MCF 10A (cell line): ENCODE results near the gene MYMK. TPM values are rescaled to one million over a fixed set of nuclear protein-coding genes. Genes with fewer than 3 reads are reported as not detected.

Source experiments
- BruUV-seq: library from RNA; stranded (reverse); fragments of 400-500 nt; replicated peaks from 2 replicates; lab custom pipeline; 2021; lab: Mats Ljungman, UMichigan
- CTCF ChIA-PET: fragments of 300-600 bp; sonication (Branson Sonifier 250); formaldehyde crosslinking; extraction: SDS; loops from one replicate; lab custom pipeline; 2021; ENCODE audit warnings: antibody characterized with exemption, inconsistent platforms; lab: Yijun Ruan, JAX
- POLR2A ChIA-PET: fragments of 300-600, 350-650 bp; sonication (Branson Sonifier 250); formaldehyde crosslinking; extraction: SDS; loops from one replicate; lab custom pipeline; 2020; ENCODE audit warnings: antibody characterized with exemption, inconsistent platforms; lab: Yijun Ruan, JAX
- DNase-seq: peaks from one replicate; pipeline ENCODE4 v3.0.0-alpha.2; 2018; ENCODE audit not compliant: unreplicated experiment
- H3K27ac Mint-ChIP-seq: one replicate; pipeline ENCODE4 v1.8.0; 2022; ENCODE audit warnings: mild to moderate bottlenecking, low read depth, mixed read lengths; ENCODE audit not compliant: unreplicated experiment
- H3K27me3 Mint-ChIP-seq: one replicate; pipeline ENCODE4 v1.8.0; 2022; ENCODE audit warnings: mixed read lengths; ENCODE audit not compliant: insufficient read depth, unreplicated experiment
- H3K36me3 Mint-ChIP-seq: one replicate; pipeline ENCODE4 v1.8.0; 2022; ENCODE audit warnings: mild to moderate bottlenecking, moderate library complexity, mixed read lengths; ENCODE audit not compliant: insufficient read depth, unreplicated experiment
- H3K4me1 Mint-ChIP-seq: one replicate; pipeline ENCODE4 v1.8.0; 2022; ENCODE audit warnings: mixed read lengths; ENCODE audit not compliant: insufficient read depth, unreplicated experiment
- H3K4me3 Mint-ChIP-seq: one replicate; pipeline ENCODE4 v1.8.0; 2022; ENCODE audit warnings: mild to moderate bottlenecking, moderate library complexity, mixed read lengths; ENCODE audit not compliant: unreplicated experiment
- H3K9me3 Mint-ChIP-seq: one replicate; pipeline ENCODE4 v1.8.0; 2022; ENCODE audit warnings: mixed read lengths; ENCODE audit not compliant: unreplicated experiment
- CTCF ChIP-seq: fragments of 200-600 bp; IDR thresholded peaks from one replicate; pipeline ENCODE4 v1.8.0; 2022; ENCODE audit warnings: antibody characterized with exemption, mild to moderate bottlenecking; ENCODE audit not compliant: unreplicated experiment
- intact Hi-C: fragments of 100-400 bp; cut with micrococcal nuclease; formaldehyde crosslinking; loops from 2 replicates; pipeline ENCODE4 v1.14.1; 2022
- total RNA-seq: library from RNA; stranded (reverse); gene quantifications from 2 replicates; pipeline ENCODE4 v1.2.3, GENCODE V29; 2022

Gene MYMK
- total RNA-seq, 1 experiment from 2014 or later, result not detected

GRCh38 chr9:133553123-133553522 is 28.4 kb upstream of the MYMK start:
- no peak for TF ChIP-seq CTCF
- POLR2A ChIA-PET, result no interaction called here
- H3K27ac Mint-ChIP-seq, result no peak overlapping the region
- no peaks in the 10 kb centered on the region for H3K36me3 Mint-ChIP-seq
- no peak for DNase-seq
- intact Hi-C loops, result no loop called here
- CTCF ChIA-PET, result no interaction called here
- H3K4me1 Mint-ChIP-seq, result no peaks in the 10 kb centered on the region
- no TSS peak for BruUV-seq
- H3K9me3 Mint-ChIP-seq, result no peaks in the 10 kb centered on the region
- peaks cover 45% of the 10 kb centered on the region for H3K27me3 Mint-ChIP-seq
- no peak overlapping the region for H3K4me3 Mint-ChIP-seq

GRCh38 chr9:133552236-133552635 is 27.5 kb upstream of the MYMK start:
- Mint-ChIP-seq H3K27ac (no peak overlapping the region), H3K4me1 (no peaks in the 10 kb centered on the region), H3K4me3 (no peak overlapping the region), H3K27me3 (peaks cover 54% of the 10 kb centered on the region), H3K36me3 (no peaks in the 10 kb centered on the region), H3K9me3 (no peaks in the 10 kb centered on the region)
- TF ChIP-seq CTCF, result no peak
- intact Hi-C loops, result no loop called here
- no TSS peak for BruUV-seq
- DNase-seq, result no peak
- CTCF ChIA-PET, result no interaction called here
- POLR2A ChIA-PET, result no interaction called here

- intact Hi-C loops, result no loop called here
- Mint-ChIP-seq H3K9me3 (no peaks in the 10 kb centered on the region), H3K36me3 (no peaks in the 10 kb centered on the region), H3K27me3 (peaks cover 59% of the 10 kb centered on the region), H3K4me3 (no peak overlapping the region), H3K27ac (no peak overlapping the region), H3K4me1 (no peaks in the 10 kb centered on the region)
- BruUV-seq, result no TSS peak
- no peak for TF ChIP-seq CTCF
- CTCF ChIA-PET, result interaction anchor here (0.6 kb wide), 1 partner anchor 65 kb away, joined by 3 read pairs; no protein-coding TSS in a partner anchor
- no peak for DNase-seq
- POLR2A ChIA-PET, result no interaction called here
These were observed 26.7 kb upstream of the MYMK start for GRCh38 chr9:133551446-133551845.

- Mint-ChIP-seq H3K27ac (no peak overlapping the region), H3K9me3 (no peaks in the 10 kb centered on the region), H3K36me3 (no peaks in the 10 kb centered on the region), H3K4me1 (no peaks in the 10 kb centered on the region), H3K27me3 (peaks cover 69% of the 10 kb centered on the region), H3K4me3 (no peak overlapping the region)
- ChIA-PET CTCF (no interaction called here), POLR2A (no interaction called here)
- intact Hi-C loops, result no loop called here
- no peak for TF ChIP-seq CTCF
- no TSS peak for BruUV-seq
- DNase-seq, result no peak
These were observed 22.4 kb upstream of the MYMK start for GRCh38 chr9:133547116-133547515.
